Breast epithelium (tissue), 3 donors: ENCODE measurements around the gene MUC22.

ENCODE experiments used
- CTCF ChIP-seq, 3 donors: fragments of 450-650 bp; IDR thresholded peaks; one replicate each; pipeline ENCODE4 v1.5.1; 2016 to 2017; ENCODE audit warnings: antibody characterized with exemption in 3 of 3, mild to moderate bottlenecking in 3 of 3, moderate library complexity in 3 of 3
- POLR2AphosphoS5 ChIP-seq, 3 donors: sonication (generic); formaldehyde crosslinking; IDR thresholded peaks; one replicate each; pipeline ENCODE4 v1.6.1; 2017; ENCODE audit warnings: antibody characterized with exemption in 3 of 3

GRCh38 chr6:30960907-30961673 lies 49.2 kb upstream of the MUC22 start:
- TF ChIP-seq CTCF (IDR thresholded peaks at IDR 0.05) (no peak), POLR2AphosphoS5 (IDR thresholded peaks at IDR 0.05) (no peak)
